NCI-H128 (cell line): ENCODE results near the gene CBX7.
A peak's percentile ranks its signal among the peaks of the same experiment; 100 is the strongest.
"Not testable (repeated sequence)": the region's sequence is repeated elsewhere in the genome, so short reads cannot be mapped to it uniquely, and the experiment has no call there.

Source experiments
- DNase-seq: peaks from one replicate; lab custom pipeline; 2025; ENCODE audit not compliant: unreplicated experiment; lab: John Stamatoyannopoulos, UW

CBX7 gene

GRCh38 chr22:39174498-39175352 lies 22.2 kb upstream of the CBX7 start:
- DNase-seq = no peak

DNA sequence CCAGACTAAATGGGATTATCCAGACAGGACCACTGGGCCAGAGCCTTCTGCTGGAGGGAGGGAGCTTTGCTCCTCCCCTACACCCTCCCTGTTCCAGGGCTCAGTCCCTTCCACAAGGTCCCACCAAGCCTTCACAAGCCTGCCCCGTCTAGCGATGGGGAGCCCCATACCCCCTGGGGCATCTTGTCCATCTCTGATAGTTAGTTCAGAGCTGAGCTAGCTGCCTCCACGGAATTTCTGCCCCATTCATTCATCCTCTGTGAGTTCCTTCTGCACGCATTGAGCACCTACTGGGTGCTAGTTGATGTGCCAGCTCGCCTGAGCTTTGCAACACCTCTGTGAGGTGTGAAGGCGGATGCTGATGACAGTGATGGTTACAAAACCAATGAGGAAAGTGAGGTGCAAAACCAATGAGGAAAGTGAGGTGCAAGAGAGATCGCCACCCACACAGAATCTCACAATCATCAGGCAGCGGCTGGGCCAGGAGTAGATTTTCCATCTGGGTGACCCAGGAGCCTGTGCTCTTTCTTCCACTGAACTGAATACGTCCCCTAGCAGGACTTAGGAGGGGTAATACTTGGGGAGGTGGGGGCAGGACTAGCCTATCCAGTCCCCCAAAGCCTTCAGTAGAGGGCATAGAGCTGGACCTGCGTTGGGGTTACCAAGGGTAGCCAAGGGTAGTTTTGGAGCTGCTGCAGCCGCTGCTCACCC lies 21.5 kb upstream of the CBX7 start:
- DNase-seq = no peak

GRCh38 chr22:39173050-39173706 lies 20.7 kb upstream of the CBX7 start:
- DNase-seq = no peak

DNA sequence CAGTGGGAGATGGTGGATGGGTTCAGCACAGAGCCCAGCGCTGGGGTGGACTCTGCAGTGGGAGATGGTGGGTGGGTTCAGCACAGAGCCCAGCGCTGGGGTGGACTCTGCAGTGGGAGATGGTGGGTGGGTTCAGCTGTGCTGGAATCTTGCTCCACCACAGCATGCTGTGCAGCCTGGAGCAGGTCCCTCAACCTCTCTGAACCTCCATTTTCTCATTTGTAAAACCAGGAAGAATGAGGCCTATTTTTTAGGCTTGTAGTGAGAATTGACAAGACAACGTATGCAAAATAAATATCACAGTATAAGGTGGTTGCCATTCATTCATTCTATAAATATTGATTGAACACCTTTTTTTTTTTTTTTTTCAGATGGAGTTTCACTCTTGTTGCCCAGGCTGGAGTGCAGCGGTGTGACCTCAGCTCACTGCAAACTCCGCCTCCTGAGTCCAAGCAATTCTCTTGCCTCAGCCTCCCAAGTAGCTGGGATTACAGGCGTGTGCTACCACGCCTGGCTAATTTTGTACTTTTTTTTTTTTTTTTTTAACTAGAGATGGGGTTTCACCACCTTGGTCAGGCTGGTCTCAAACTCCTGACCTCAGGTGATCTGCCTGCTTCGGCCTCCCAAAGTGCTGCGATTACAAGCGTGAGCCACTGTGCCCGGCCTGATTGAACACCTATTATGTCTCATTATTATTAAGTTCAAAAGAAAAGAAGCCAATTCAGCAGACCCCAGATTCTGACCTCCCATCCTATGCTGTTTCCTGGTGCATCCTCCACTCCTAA lies 20.0 kb upstream of the CBX7 start:
- DNase-seq = not testable (repeated sequence)

GRCh38 chr22:39171623-39172264 lies 19.3 kb upstream of the CBX7 start:
- no peak for DNase-seq

GRCh38 chr22:39170825-39171622 lies 18.5 kb upstream of the CBX7 start:
- DNase-seq = peak; percentile 25

DNA sequence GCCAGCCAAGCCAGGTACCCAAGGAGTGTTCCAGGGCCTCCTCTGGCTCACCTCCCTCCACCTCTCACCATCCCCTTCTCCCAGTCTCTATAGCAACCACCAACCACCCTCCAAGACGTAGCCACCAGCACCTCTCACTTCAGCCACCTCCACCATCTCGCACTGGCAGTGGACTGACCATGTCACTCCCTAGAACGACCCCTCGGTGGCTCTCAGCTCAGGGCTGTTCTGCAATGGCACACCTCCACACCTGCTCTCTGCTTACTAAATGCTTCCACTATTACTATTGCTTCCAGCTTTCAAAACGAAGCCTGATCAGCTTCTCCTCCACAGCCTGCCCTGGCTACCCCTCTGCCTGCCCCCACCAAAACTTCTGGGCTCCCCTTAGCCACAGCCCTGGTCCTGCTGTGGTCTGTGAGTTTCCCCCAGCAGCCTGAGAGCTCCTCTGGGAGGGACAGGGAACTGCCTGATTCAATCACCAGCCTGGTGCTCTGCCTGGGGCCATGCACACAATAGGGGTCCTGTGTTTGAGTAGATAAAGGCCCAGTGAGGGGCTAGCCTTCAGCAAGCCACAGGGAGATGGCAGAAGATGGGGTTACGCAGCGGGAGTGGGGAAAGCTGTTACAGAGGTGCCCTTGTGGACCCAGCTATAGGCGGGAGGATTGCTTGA lies 17.5 kb upstream of the CBX7 start:
- no peak for DNase-seq

DNA sequence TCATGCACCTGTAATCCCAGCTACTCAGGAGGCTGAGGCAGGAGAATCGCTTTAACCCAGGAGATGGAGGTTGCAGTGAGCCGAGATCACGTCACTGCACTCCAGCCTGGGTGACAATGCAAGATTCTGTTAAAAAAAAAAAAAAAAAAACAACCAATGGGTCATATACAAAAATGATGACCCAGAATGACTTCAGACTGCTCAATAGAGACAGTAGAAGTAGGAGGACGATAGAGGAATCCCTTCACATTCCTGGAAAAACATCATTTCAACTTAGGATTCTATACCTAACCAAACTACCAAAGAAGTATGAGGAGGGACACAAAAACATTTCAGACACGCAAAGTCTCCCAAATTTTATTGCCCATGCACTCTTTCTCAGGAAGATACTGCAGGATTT lies 14.1 kb upstream of the CBX7 start:
- no peak for DNase-seq

DNA sequence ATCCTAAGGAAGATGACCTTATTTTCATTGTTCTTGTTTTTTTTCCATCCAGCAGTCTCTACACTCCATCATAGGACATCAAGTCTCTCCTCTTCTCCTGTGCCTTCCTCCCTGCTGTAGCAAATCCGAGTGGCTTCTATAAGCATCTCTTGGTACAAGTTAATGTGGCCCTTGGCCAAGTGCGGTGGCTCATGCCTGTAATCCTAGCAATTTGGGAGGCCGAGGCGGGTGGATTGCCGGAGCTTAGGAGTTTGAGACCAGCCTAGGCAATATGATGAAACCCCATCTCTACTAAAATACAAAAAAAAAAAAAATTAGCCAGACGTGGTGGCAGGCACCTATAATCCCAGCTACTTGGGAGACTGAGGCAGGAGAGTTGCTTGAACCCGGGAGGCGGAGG lies 3.6 kb upstream of the CBX7 start:
- not testable (repeated sequence) for DNase-seq

DNA sequence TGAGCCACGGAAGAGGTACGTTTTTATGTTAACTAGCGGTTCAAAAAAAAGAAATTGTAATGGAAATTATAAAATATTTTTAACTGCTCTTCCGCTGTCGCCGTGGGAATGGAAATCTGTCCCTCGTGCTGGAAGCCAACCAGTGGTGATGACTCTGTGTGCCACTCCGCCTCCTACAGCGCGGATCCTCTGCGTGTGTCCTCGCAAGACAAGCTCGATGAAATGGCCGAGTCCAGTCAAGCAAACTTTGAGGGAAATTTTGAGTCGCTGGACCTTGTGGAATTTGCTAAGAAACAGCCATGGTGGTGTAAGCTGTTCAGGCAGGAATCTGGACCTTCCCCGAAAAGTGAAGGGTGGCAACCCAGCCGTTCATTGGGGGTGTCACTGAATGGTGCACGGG lies 2.9 kb upstream of the CBX7 start:
- no peak for DNase-seq

GRCh38 chr22:39153220-39153717 lies 789 bp upstream of the CBX7 start:
- DNase-seq = no peak

DNA sequence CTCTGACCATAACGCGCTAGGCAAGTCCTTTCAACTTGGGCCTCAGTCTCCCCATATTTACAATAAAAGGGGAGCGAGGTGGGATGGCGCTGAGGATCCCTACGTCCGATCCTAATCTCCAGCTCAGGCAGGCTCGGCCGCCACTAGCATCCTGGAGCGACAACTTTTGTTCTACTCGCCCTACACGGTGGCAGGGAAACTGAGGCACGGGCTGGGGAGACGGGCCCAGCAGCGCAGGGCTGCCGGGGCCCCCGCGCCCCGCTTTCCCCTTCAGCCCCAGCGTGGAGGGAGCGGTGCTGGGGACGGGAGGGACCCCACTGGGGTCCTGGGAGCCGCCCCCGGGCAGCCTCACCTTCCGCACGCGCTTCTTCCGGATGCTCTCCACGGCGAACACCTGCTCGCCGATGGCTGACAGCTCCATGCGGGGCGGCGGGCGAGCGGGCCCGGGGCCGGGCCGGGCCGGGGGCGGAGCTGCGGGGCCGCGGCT lies 413 bp downstream of the CBX7 start:
- no peak for DNase-seq

DNA sequence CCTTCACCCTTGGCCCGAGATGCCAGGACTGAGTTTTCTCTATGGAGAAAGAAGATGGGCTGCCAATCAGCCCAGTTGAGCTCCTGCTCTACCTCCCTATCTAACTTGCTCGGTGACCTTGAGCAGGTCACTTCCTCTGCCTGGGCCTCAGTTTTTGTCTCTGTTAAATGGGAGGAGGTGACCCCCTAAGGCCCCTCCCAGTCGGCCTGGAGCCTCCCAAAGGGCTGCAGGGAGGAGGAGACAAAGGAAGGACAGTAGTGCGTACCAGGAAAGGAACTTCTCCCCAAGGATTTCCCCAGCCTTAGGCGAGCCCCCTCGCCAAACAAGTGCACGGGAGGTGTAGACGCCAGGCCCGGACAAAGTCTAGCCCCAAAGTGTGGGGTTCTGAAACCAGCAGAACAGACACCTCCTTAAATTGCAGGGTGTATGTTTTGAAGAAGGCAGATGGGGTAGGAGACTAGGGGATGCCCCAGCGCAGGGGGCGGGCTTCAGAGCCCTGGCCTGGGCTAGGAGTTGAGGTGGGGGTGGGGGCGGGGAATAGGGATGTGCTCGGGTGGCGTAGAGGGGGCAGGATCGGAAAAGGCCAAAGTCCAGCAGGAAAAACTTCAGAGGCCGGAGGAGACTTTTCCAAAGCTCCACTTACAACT lies 1.0 kb downstream of the CBX7 start:
- no peak for DNase-seq

DNA sequence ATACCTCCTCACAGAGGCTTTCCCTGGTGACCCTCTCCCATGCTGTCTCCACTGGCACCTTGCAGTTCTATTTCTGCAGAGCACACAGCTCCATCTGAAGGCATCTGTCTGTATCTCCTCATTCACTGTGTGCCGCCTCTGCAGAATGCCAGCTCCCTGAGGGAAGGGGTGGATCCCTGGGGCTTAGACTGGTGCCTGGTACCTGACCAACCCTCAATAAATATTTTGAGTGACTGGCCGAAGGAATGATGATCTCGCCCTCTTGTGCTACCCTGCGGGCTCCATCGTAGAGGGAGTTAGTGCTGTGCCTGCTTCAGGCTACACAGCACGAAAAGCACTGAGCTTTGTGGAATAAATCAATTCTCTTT lies 1.6 kb downstream of the CBX7 start:
- DNase-seq = no peak

DNA sequence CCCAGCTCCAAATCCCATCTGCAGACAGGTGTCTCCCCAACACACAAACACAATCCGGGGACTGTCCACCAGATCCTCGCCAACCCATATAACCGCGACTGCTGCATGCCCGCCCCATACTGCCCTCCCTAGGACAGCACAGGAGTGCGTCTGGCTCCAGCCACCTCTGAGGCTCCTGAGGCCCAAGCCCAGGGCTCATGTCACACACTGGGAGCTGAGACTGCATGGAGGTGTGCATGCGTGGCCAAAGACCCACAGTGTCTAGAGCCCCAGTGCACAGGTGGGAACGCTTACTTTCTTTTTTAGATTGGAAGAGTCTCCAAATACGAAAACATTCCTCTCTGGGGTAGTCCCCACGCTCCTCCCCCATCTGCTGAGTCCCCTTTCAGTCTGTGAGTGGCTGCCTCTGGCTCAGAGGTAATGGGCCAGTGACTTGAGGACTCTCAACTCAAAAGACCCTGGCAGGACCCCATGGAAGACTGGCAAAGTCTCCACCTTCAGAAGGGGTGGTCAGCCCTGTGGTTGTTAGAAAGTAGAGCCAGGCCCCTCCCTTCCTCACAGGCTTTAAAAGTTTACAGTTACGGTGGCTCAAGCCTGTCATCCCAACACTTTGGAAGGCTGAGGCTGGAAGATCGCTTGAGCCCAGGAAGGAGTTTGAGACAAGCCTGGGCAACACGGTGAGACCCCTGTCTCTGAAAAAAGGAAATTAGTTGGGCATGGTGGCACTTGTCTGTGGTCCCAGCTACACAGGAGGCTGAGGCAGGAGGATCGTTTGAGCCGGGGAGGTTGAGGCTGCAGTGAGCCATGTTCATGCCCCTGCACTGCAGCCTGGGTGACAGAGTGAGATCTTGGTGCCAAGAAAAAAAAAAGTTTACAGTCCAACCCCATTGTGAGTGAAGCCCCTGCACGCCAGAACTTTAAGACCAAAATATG lies 2.3 kb downstream of the CBX7 start:
- no peak for DNase-seq

- DNase-seq = no peak
These were observed 3.5 kb downstream of the CBX7 start for GRCh38 chr22:39148727-39149535.
